Dendritic cell treated with granulocyte-macrophage colony-stimulating factor and Interleukin-4, amounts not matched to agents 40 ng/mL and 50 ng/mL, for 4 days (primary cell): ENCODE data around the gene SRCIN1.
"Not testable (repeated sequence)": the region's sequence is repeated elsewhere in the genome, so short reads cannot be mapped to it uniquely, and the experiment has no call there.

Experiments used
- H3K27ac Mint-ChIP-seq: one replicate; pipeline ENCODE4 v1.8.0; 2022; ENCODE audit warnings: mild to moderate bottlenecking, mixed read lengths
- H3K27me3 Mint-ChIP-seq: one replicate; pipeline ENCODE4 v1.8.0; 2022; ENCODE audit warnings: mild to moderate bottlenecking, mixed read lengths
- H3K36me3 Mint-ChIP-seq: one replicate; pipeline ENCODE4 v1.8.0; 2022; ENCODE audit warnings: low read depth, mixed read lengths
- H3K4me1 Mint-ChIP-seq: one replicate; pipeline ENCODE4 v1.8.0; 2022; ENCODE audit warnings: low read depth, mixed read lengths
- H3K4me3 Mint-ChIP-seq: one replicate; pipeline ENCODE4 v1.8.0; 2022; ENCODE audit warnings: mild to moderate bottlenecking, moderate library complexity, mixed read lengths
- H3K9me3 Mint-ChIP-seq: one replicate; pipeline ENCODE4 v1.8.0; 2022; ENCODE audit warnings: mixed read lengths
- intact Hi-C: fragments of 100-400 bp; cut with micrococcal nuclease; formaldehyde crosslinking; loops from one replicate; pipeline ENCODE4 v1.15.0; 2022

Gene SRCIN1

GRCh38 chr17:38508954-38509771 is 96.6 kb downstream of the SRCIN1 start:
- intact Hi-C loops, result no loop called here
- H3K27ac Mint-ChIP-seq, result no peak overlapping the region
- H3K36me3 Mint-ChIP-seq, result no peaks in the 10 kb centered on the region
- H3K4me1 Mint-ChIP-seq, result peaks cover 7% of the 10 kb centered on the region
- peak overlapping the region; percentile 68 for H3K4me3 Mint-ChIP-seq
- H3K27me3 Mint-ChIP-seq, result peaks cover 47% of the 10 kb centered on the region
- no peaks in the 10 kb centered on the region for H3K9me3 Mint-ChIP-seq

- Mint-ChIP-seq H3K27ac (no peak overlapping the region), H3K9me3 (no peaks in the 10 kb centered on the region), H3K36me3 (no peaks in the 10 kb centered on the region), H3K27me3 (peaks cover 47% of the 10 kb centered on the region), H3K4me1 (peaks cover 7% of the 10 kb centered on the region), H3K4me3 (no peak overlapping the region)
- intact Hi-C loops, result no loop called here
These were observed 97.2 kb downstream of the SRCIN1 start for GRCh38 chr17:38508570-38508950.

DNA sequence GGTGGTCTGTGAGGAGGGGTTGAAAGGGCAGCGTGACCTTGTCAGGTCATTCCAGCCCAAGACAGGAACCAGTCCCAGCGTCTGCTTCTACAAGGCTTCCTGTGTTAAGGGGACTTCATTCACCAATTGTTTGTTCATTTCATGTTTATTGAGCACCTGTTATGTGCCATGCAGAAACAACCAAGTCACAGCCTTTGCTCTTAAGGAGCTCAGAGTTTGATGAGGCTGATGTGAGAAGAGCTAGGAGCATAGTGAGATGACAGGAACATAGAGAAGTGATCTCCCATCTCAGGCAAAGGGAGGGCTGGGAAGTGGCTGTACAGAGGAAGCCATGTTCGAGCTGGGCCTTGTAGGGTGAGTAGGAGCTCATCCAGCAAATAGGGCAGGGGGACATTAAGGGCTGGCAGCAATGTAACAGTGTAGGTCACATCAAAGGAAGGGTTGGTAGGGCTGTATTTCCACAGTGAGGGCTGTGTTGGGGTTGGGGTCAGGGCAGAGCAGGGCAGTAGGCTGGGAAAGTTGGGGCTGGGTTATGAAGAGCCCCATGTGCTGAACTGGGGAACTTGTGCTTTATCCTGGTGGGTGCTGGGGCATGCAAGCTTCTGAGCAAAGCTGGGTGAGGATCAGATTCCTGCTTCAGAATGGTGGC is 97.7 kb downstream of the SRCIN1 start:
- Mint-ChIP-seq H3K9me3 (no peaks in the 10 kb centered on the region), H3K4me3 (no peak overlapping the region), H3K27me3 (peaks cover 45% of the 10 kb centered on the region), H3K27ac (no peak overlapping the region), H3K4me1 (peaks cover 7% of the 10 kb centered on the region), H3K36me3 (no peaks in the 10 kb centered on the region)
- intact Hi-C loops, result no loop called here

GRCh38 chr17:38507436-38507835 is 98.3 kb downstream of the SRCIN1 start:
- intact Hi-C loops, result no loop called here
- no peaks in the 10 kb centered on the region for H3K9me3 Mint-ChIP-seq
- H3K27ac Mint-ChIP-seq, result no peak overlapping the region
- H3K36me3 Mint-ChIP-seq, result no peaks in the 10 kb centered on the region
- no peak overlapping the region for H3K4me3 Mint-ChIP-seq
- peaks cover 41% of the 10 kb centered on the region for H3K27me3 Mint-ChIP-seq
- peaks cover 7% of the 10 kb centered on the region for H3K4me1 Mint-ChIP-seq

GRCh38 chr17:38504216-38504615 is 101.5 kb downstream of the SRCIN1 start:
- H3K9me3 Mint-ChIP-seq, result no peaks in the 10 kb centered on the region
- peaks cover 16% of the 10 kb centered on the region for H3K27me3 Mint-ChIP-seq
- intact Hi-C loops, result no loop called here
- peaks cover 1% of the 10 kb centered on the region for H3K4me1 Mint-ChIP-seq
- H3K4me3 Mint-ChIP-seq, result no peak overlapping the region
- H3K27ac Mint-ChIP-seq, result no peak overlapping the region
- no peaks in the 10 kb centered on the region for H3K36me3 Mint-ChIP-seq

DNA sequence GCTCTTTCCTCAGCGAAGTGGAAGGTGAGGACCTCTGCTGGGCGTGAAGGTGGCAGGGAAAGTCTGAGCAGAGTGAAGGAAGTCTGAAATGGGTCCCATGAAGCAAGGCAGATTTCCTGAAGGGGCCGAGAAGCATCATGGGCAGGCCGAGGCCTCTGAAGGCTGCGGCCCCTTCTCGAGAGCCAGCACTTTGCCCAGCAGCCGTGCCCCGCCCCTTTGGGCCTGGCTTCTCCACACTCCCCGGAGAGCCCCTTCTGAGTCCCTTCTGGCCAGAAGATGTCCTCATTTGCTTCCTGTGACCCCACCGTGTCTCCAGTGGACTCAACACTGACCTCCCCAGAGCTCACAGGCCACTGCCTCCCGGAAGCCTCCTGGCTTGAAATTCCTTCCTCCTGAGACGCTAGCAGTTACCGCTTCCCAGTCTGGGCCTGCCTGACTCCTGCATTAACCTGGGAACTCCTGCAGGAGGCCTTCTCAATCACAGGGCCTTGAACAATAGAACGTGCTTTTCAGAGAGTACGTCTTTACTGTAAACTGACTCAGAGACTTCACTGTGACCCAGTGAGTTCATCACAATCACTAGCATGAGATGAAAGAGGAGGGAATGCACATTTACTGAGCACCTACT is 102.4 kb downstream of the SRCIN1 start:
- H3K9me3 Mint-ChIP-seq, H3K4me3 Mint-ChIP-seq, H3K36me3 Mint-ChIP-seq, H3K4me1 Mint-ChIP-seq, H3K27me3 Mint-ChIP-seq, intact Hi-C loops, H3K27ac Mint-ChIP-seq: not testable (repeated sequence)

DNA sequence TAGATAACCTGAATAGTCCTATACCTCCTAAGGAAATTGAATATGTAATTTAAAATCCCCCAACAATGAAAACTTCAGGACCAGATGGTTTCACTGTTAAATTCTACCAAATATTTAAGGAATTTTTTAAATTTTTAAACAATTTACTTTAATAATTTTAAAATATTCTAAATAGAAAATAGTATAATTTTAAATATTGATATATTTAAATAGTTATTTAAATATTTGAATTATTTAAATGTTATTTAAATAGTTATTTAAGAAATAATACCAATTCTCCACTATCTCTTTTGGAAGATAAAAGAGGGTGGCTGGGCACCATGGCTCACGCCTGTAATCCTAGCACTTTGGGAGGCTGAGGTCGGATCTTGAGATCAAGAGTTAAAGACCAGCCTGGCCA is 104.0 kb downstream of the SRCIN1 start:
- H3K36me3 Mint-ChIP-seq, intact Hi-C loops, H3K4me1 Mint-ChIP-seq, H3K27me3 Mint-ChIP-seq, H3K4me3 Mint-ChIP-seq, H3K9me3 Mint-ChIP-seq, H3K27ac Mint-ChIP-seq: not testable (repeated sequence)

GRCh38 chr17:38499230-38499629 is 106.5 kb downstream of the SRCIN1 start:
- H3K4me1 Mint-ChIP-seq, H3K27me3 Mint-ChIP-seq, H3K36me3 Mint-ChIP-seq, intact Hi-C loops, H3K27ac Mint-ChIP-seq, H3K9me3 Mint-ChIP-seq, H3K4me3 Mint-ChIP-seq: not testable (repeated sequence)

GRCh38 chr17:38498353-38498752 is 107.4 kb downstream of the SRCIN1 start:
- H3K4me3 Mint-ChIP-seq, result no peak overlapping the region
- no peak overlapping the region for H3K27ac Mint-ChIP-seq
- peaks cover 8% of the 10 kb centered on the region for H3K9me3 Mint-ChIP-seq
- H3K4me1 Mint-ChIP-seq, result no peaks in the 10 kb centered on the region
- intact Hi-C loops, result no loop called here
- no peaks in the 10 kb centered on the region for H3K27me3 Mint-ChIP-seq
- H3K36me3 Mint-ChIP-seq, result peaks cover 7% of the 10 kb centered on the region

GRCh38 chr17:38497656-38498055 is 108.1 kb downstream of the SRCIN1 start:
- intact Hi-C loops, H3K4me1 Mint-ChIP-seq, H3K4me3 Mint-ChIP-seq, H3K27ac Mint-ChIP-seq, H3K36me3 Mint-ChIP-seq, H3K9me3 Mint-ChIP-seq, H3K27me3 Mint-ChIP-seq: not testable (repeated sequence)

- H3K4me3 Mint-ChIP-seq, H3K27me3 Mint-ChIP-seq, H3K4me1 Mint-ChIP-seq, H3K27ac Mint-ChIP-seq, H3K36me3 Mint-ChIP-seq, intact Hi-C loops, H3K9me3 Mint-ChIP-seq: not testable (repeated sequence)
These were observed 111.6 kb downstream of the SRCIN1 start for GRCh38 chr17:38494152-38494551.

GRCh38 chr17:38492067-38493040 is 113.4 kb downstream of the SRCIN1 start:
- H3K4me3 Mint-ChIP-seq, H3K27ac Mint-ChIP-seq, H3K4me1 Mint-ChIP-seq, H3K27me3 Mint-ChIP-seq, H3K36me3 Mint-ChIP-seq, H3K9me3 Mint-ChIP-seq: not testable (repeated sequence)
- intact Hi-C loops, result loop anchor here (1.0 kb wide), 1 partner anchor 175 kb away; no protein-coding TSS in a partner anchor

DNA sequence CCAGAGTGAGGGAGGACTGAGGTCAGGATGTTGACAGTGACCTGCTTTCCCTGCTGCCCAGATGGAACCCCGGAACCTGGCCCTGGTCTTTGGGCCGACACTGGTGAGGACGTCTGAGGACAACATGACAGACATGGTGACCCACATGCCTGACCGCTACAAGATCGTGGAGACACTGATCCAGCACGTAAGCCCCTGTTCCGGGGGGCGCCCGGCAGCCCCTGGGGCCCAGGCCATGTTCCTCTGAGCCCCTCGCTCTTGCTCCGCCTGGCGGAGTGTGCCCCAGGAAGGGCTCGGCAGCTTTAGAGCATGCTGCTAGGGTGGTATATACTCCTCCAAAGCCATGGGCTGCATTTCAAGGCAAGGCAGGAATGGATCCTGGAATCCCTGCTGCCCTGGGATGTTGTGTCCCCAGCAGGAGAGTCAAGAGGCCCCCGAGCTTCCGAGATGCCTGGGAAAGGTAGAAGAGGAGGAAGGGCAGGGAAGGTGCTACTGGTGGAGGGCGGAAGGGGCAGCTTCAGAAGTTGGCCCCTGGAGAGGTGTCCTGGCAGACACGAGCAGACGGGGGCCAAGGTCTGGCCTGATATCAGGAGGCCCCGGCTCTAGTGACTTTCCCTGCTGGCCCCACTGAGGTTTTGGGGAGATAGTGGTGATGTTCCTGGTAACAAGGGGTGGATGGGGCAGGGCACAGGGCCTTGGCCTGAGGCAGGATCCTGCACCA is 114.2 kb downstream of the SRCIN1 start:
- intact Hi-C loops, result loop anchor here (1.0 kb wide), 1 partner anchor 176 kb away; no protein-coding TSS in a partner anchor
- not testable (repeated sequence) for H3K27me3 Mint-ChIP-seq, H3K4me1 Mint-ChIP-seq, H3K9me3 Mint-ChIP-seq, H3K36me3 Mint-ChIP-seq, H3K4me3 Mint-ChIP-seq, H3K27ac Mint-ChIP-seq
